HG03095 (cell line): Measurements from ENCODE around the gene SELPLG.
"Not testable (repeated sequence)": the region's sequence is repeated elsewhere in the genome, so short reads cannot be mapped to it uniquely, and the experiment has no call there.

Experiments
- ATAC-seq: cut with Tn5 transposase; IDR thresholded peaks from one replicate; pipeline ENCODE4 v1.9.1; 2021; ENCODE audit warnings: moderate library complexity; ENCODE audit not compliant: unreplicated experiment

SELPLG gene

GRCh38 chr12:108633534-108634248 lies at the start of gene SELPLG:
SELPLG (minus strand) TSS chr12:108633894; CDS start chr12:108624307, 9,587 bp downstream.
- ATAC-seq, result peak; percentile 52

GRCh38 chr12:108681317-108681716 lies 47.6 kb upstream of the SELPLG start:
- ATAC-seq, result no peak

- no peak for ATAC-seq
Measured at GRCh38 chr12:108679106-108679681, 45.5 kb upstream of the SELPLG start.

- no peak for ATAC-seq
Measured at GRCh38 chr12:108678104-108678730, 44.5 kb upstream of the SELPLG start.

- ATAC-seq, result no peak
Measured at GRCh38 chr12:108677381-108677780, 43.7 kb upstream of the SELPLG start.

GRCh38 chr12:108676707-108677106 lies 43.0 kb upstream of the SELPLG start:
- no peak for ATAC-seq

GRCh38 chr12:108675792-108676191 lies 42.1 kb upstream of the SELPLG start:
- ATAC-seq, result no peak

GRCh38 chr12:108672054-108672453 lies 38.4 kb upstream of the SELPLG start:
- ATAC-seq, result no peak

- no peak for ATAC-seq
Measured at GRCh38 chr12:108671110-108671509, 37.4 kb upstream of the SELPLG start.

GRCh38 chr12:108670066-108670631 lies 36.5 kb upstream of the SELPLG start:
- no peak for ATAC-seq

GRCh38 chr12:108668542-108668941 lies 34.8 kb upstream of the SELPLG start:
- no peak for ATAC-seq

GRCh38 chr12:108668063-108668462 lies 34.4 kb upstream of the SELPLG start:
- ATAC-seq, result no peak

- no peak for ATAC-seq
Measured at GRCh38 chr12:108667349-108667748, 33.7 kb upstream of the SELPLG start.

GRCh38 chr12:108666401-108666881 lies 32.7 kb upstream of the SELPLG start:
- ATAC-seq, result no peak

GRCh38 chr12:108665608-108666202 lies 32.0 kb upstream of the SELPLG start:
- no peak for ATAC-seq

- ATAC-seq, result peak; percentile 66
Measured at GRCh38 chr12:108664338-108665258, 30.9 kb upstream of the SELPLG start.

GRCh38 chr12:108663324-108664015 lies 29.8 kb upstream of the SELPLG start:
- ATAC-seq, result no peak

GRCh38 chr12:108658115-108658514 lies 24.4 kb upstream of the SELPLG start:
- ATAC-seq, result not testable (repeated sequence)

- no peak for ATAC-seq
Measured at GRCh38 chr12:108657130-108657745, 23.5 kb upstream of the SELPLG start.
